GM12878 (cell line): ENCODE data around the gene OR5K3. TPM values are rescaled to one million over a fixed set of nuclear protein-coding genes. Genes with fewer than 3 reads are reported as not detected.

ENCODE experiments used
- ATAC-seq: fragments of 200-7000 bp; cut with Tn5 transposase; 3 replicates; pipeline ENCODE4 v1.9.1; 2020; ENCODE audit warnings: mild to moderate bottlenecking, moderate library complexity
- BruUV-seq: library from RNA; stranded (reverse); fragments of 400-500 nt; replicated peaks from 2 replicates; lab custom pipeline; 2021; lab: Mats Ljungman, UMichigan
- CTCF ChIA-PET: fragments of 300-600 bp; sonication (Branson Sonifier 250); formaldehyde crosslinking; extraction: SDS; loops from one replicate; lab custom pipeline; 2021; ENCODE audit warnings: inconsistent platforms; lab: Yijun Ruan, JAX
- POLR2A ChIA-PET: fragments of 350-600 bp; formaldehyde crosslinking; extraction: SDS; loops from one replicate; lab custom pipeline; 2021; ENCODE audit warnings: inconsistent platforms; lab: Charles Lee
- RAD21 ChIA-PET: fragments of 300-600 bp; sonication (Branson Sonifier 250); formaldehyde crosslinking; loops from one replicate; lab custom pipeline; 2023; ENCODE audit warnings: antibody characterized with exemption; ENCODE audit not compliant: unreplicated experiment; lab: Charles Lee
- SMC1A ChIA-PET: fragments of 300-600 bp; sonication (Branson Sonifier 250); formaldehyde crosslinking; loops from one replicate; lab custom pipeline; 2023; ENCODE audit not compliant: unreplicated experiment, uncharacterized antibody; lab: Charles Lee
- DNase-seq: peaks from one replicate; pipeline ENCODE4 v3.0.0-alpha.2; 2011; ENCODE audit warnings: low read depth, low spot score
- FAIRE-seq: peaks from 3 replicates; lab custom pipeline; 2011; peaks lifted over from hg19 to GRCh38; lab: Jason Lieb, UNC
- H2AFZ ChIP-seq: 2 replicates; pipeline ENCODE4 v1.6.0; 2011; ENCODE audit warnings: low read depth, low read length, control low read depth; ENCODE audit not compliant: control insufficient read depth
- H3K27ac ChIP-seq: 2 replicates; pipeline ENCODE4 v1.5.1; 2011; ENCODE audit warnings: control low read depth; ENCODE audit not compliant: control insufficient read depth, insufficient read depth
- H3K27me3 ChIP-seq, 2 experiments: replicated peaks in 1 of 2; 2 replicates each; pipeline versions ENCODE4 v1.6.0 to v1.6.1; 2011; ENCODE audit warnings: low read length in 1 of 2; ENCODE audit not compliant: control insufficient read depth in 2 of 2, insufficient read depth in 2 of 2
- H3K36me3 ChIP-seq, 2 experiments: 2 replicates each; pipeline ENCODE4 v1.5.1; 2011; ENCODE audit warnings: low read length in 1 of 2; ENCODE audit not compliant: control insufficient read depth in 2 of 2, insufficient read depth in 2 of 2
- H3K4me1 ChIP-seq: 2 replicates; pipeline ENCODE4 v1.6.1; 2011; ENCODE audit warnings: mild to moderate bottlenecking, low read length, moderate library complexity, mixed read lengths; ENCODE audit not compliant: control insufficient read depth, insufficient read depth
- H3K4me2 ChIP-seq: 2 replicates; pipeline ENCODE4 v1.6.0; 2011; ENCODE audit warnings: control low read depth; ENCODE audit not compliant: control insufficient read depth, insufficient read depth
- H3K4me3 ChIP-seq: fragments of 200-600 bp; sonication (generic); 2 replicates; pipeline ENCODE4 v1.5.1; 2016
- H3K79me2 ChIP-seq: 2 replicates; pipeline ENCODE4 v1.6.0; 2011; ENCODE audit warnings: low read length; ENCODE audit not compliant: control insufficient read depth, insufficient read depth
- H3K9ac ChIP-seq: 2 replicates; pipeline ENCODE4 v1.8.0; 2011; ENCODE audit warnings: low read length, control low read depth, mixed read lengths; ENCODE audit not compliant: control insufficient read depth, insufficient read depth
- H3K9me3 ChIP-seq: replicated peaks from 3 replicates; pipeline ENCODE4 v1.5.1; 2011; ENCODE audit warnings: mild to moderate bottlenecking, low read length; ENCODE audit not compliant: control insufficient read depth, insufficient read depth
- H4K20me1 ChIP-seq: 2 replicates; pipeline ENCODE4 v1.6.0; 2011; ENCODE audit not compliant: control insufficient read depth, insufficient read depth
- ATF7 ChIP-seq: fragments of 450-650 bp; IDR thresholded peaks from 2 replicates; pipeline ENCODE4 v1.6.1; 2016; ENCODE audit warnings: low read depth, mild to moderate bottlenecking
- CHD1 ChIP-seq: IDR thresholded peaks from 2 replicates; pipeline ENCODE4 v1.6.1; 2012; ENCODE audit warnings: low read depth, low read length, improper control_type of control experiment
- ESRRA ChIP-seq: IDR thresholded peaks from 2 replicates; pipeline ENCODE4 v1.6.1; 2012; ENCODE audit warnings: mild to moderate bottlenecking, low read length, improper control_type of control experiment
- HDGF ChIP-seq: fragments of 450-650 bp; IDR thresholded peaks from 2 replicates; pipeline ENCODE4 v1.6.1; 2016; ENCODE audit warnings: antibody characterized with exemption
- POU2F2 ChIP-seq: IDR thresholded peaks from 3 replicates; pipeline ENCODE4 v1.6.1; 2011; ENCODE audit warnings: low read depth, mild to moderate bottlenecking, low read length, borderline replicate concordance
- WGBS: methylation state at CpG from one replicate; pipeline ENCODE4 v1.1.6; 2016; ENCODE audit warnings: low lambda C conversion rate; ENCODE audit not compliant: insufficient replicate concordance, insufficient coverage; ENCODE audit errors: missing lambda C conversion rate; 5-methylcytosine and 5-hydroxymethylcytosine counted together
- in situ Hi-C: fragments of 300-500 bp; cut with MboI; formaldehyde crosslinking; loops from 9 replicates; pipeline ENCODE4 v1.14.3; 2018; ENCODE audit warnings: mixed read lengths
- intact Hi-C: fragments of 100-400 bp; cut with micrococcal nuclease; formaldehyde crosslinking; loops from one replicate; pipeline ENCODE4 v1.14.2; 2022; ENCODE audit not compliant: unreplicated experiment
- polyA plus RNA-seq, 11 experiments: library from polyadenylated mRNA; depleted of rRNA in 4 of 11; unstranded in 6 of 11; stranded (reverse) in 5 of 11; fragments of >200 nt; fragmentation: Nextera tagmentation in 4 of 11; fragmentation: Illumina TruSeq in 1 of 11; extraction: Ambion mirVana in 4 of 11; extraction: Trizol in 1 of 11; gene quantifications; 1 replicate in 1 of 11; 2 replicates in 10 of 11; pipeline versions ENCODE4 v1.2.1 to v1.2.3, GENCODE V29; 2011 to 2016; ENCODE audit warnings: inconsistent platforms in 2 of 11, missing spikeins in 2 of 11, low read depth in 1 of 11
- total RNA-seq, 4 experiments: library from RNA; depleted of rRNA in 3 of 4; stranded (reverse); fragments of >200 nt in 3 of 4; fragmentation: Illumina TruSeq in 1 of 4; extraction: Trizol in 1 of 4; gene quantifications; 2 replicates each; pipeline versions ENCODE4 v1.2.1 to v1.2.3, GENCODE V29; 2013 to 2021
- TF ChIP-seq, protein P1 (sequence below): fragments of 450-650 bp; IDR thresholded peaks from 2 replicates; pipeline ENCODE4 v1.6.1; 2016; ENCODE audit warnings: mild to moderate bottlenecking, moderate library complexity, borderline replicate concordance

Gene OR5K3
- total and polyA plus RNA-seq, 10 of the 15 experiments (the other 5 are each of a cell fraction or from before 2014, with no cell fraction given), result 1.6 TPM; not detected in 9

DNA sequence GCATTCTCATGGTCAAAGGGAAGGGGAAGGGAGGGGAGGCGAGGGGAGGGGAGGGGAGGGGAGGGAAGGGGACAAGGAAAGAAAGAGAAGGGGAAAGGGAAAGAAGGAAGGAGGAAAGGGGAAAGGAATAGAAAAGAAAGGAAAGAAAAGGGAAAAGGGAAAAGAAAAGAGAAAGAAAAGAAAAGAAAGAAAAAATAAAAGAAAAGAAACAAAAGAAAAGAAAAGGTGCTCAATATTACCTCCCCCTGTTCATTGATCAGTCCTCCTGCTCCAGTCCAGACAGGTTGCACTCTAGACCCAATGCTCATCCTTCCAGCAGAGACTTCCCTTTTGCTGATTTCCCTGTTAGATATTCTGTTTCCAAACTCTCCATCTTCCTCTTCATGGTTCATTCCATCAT lies 18.0 kb upstream of the OR5K3 start:
- ChIA-PET POLR2A (interaction anchor here (0.6 kb wide), 2 partner anchors 9 to 232 kb away, joined by 3 read pairs; no protein-coding TSS in a partner anchor), CTCF (no interaction called here), SMC1A (interaction anchor here (1.0 kb wide), 1 partner anchor 17 kb away, joined by 3 read pairs; no protein-coding TSS in a partner anchor), RAD21 (no interaction called here)
- Histone ChIP-seq H3K27ac (no peak overlapping the region), H3K9me3 (no peaks in the 10 kb centered on the region), H3K4me1 (no peaks in the 10 kb centered on the region), H3K36me3 (no peaks in the 10 kb centered on the region), H3K79me2 (no peaks in the 10 kb centered on the region), H4K20me1 (no peaks in the 10 kb centered on the region), H2AFZ (no peak overlapping the region), H3K4me2 (no peak overlapping the region), H3K9ac (no peak overlapping the region), H3K27me3 (no peaks in the 10 kb centered on the region), H3K4me3 (no peak overlapping the region)
- no TSS peak for BruUV-seq
- ATAC-seq (no peak), DNase-seq (no peak), FAIRE-seq (no peak)
- in situ Hi-C loops (no loop called here), intact Hi-C loops (no loop called here)
- no CpG with 5 or more reads among the region's 1 CpG for WGBS
- TF ChIP-seq CHD1 (no peak), ATF7 (no peak), ESRRA (no peak), POU2F2 (no peak), HDGF (no peak)
- TF ChIP-seq, protein P1, sequence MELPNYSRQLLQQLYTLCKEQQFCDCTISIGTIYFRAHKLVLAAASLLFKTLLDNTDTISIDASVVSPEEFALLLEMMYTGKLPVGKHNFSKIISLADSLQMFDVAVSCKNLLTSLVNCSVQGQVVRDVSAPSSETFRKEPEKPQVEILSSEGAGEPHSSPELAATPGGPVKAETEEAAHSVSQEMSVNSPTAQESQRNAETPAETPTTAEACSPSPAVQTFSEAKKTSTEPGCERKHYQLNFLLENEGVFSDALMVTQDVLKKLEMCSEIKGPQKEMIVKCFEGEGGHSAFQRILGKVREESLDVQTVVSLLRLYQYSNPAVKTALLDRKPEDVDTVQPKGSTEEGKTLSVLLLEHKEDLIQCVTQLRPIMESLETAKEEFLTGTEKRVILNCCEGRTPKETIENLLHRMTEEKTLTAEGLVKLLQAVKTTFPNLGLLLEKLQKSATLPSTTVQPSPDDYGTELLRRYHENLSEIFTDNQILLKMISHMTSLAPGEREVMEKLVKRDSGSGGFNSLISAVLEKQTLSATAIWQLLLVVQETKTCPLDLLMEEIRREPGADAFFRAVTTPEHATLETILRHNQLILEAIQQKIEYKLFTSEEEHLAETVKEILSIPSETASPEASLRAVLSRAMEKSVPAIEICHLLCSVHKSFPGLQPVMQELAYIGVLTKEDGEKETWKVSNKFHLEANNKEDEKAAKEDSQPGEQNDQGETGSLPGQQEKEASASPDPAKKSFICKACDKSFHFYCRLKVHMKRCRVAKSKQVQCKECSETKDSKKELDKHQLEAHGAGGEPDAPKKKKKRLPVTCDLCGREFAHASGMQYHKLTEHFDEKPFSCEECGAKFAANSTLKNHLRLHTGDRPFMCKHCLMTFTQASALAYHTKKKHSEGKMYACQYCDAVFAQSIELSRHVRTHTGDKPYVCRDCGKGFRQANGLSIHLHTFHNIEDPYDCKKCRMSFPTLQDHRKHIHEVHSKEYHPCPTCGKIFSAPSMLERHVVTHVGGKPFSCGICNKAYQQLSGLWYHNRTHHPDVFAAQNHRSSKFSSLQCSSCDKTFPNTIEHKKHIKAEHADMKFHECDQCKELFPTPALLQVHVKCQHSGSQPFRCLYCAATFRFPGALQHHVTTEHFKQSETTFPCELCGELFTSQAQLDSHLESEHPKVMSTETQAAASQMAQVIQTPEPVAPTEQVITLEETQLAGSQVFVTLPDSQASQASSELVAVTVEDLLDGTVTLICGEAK, result no peak
